ACHN (cell line): Measurements from ENCODE around the gene CDKAL1.
"Not testable (repeated sequence)": the region's sequence is repeated elsewhere in the genome, so short reads cannot be mapped to it uniquely, and the experiment has no call there.

Source experiments
- DNase-seq: peaks from one replicate; pipeline ENCODE4 v3.0.0-alpha.2; 2015
- in situ Hi-C: cut with HindIII; loops from 2 replicates; pipeline ENCODE4 v1.10.0; 2017; ENCODE audit warnings: low sequenced_read_pairs, low pct_ligation_motif_present, low pct_unique_long_range_greater_than_20kb

The CDKAL1 gene

DNA sequence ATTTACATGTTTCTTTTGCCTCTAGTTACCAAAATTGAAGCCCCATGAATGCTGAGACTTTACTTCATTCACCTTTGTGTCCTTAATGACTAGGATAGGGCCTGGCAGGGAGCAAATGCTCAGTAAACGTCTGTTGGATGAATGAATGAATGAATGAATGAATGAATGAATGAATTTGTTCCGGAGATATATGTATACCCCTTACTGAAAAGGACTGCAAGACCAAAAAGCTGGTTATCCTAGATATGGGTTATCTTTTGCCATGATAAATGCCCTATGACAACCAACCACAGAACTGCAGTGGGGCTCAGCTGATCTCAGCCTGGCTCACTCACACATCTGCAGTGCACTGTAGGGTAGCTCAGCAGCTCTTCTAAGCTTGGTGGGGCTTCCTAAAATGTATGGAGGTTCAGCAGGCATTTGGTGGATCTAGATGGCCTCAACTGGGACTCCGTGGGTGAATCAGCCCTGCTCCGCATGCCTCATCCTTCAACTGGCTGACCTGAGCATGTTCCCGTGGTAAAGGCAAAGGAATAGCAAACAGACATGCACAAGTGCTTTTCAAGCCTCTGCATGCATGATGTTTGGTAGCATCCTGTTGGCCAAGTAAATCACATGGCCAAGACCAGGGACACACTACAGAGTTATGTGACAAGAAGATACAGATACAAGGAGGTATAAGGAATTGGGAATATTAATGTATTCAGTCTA lies 680.6 kb downstream of the CDKAL1 start:
- no peak for DNase-seq
- in situ Hi-C loops: no loop called here

DNA sequence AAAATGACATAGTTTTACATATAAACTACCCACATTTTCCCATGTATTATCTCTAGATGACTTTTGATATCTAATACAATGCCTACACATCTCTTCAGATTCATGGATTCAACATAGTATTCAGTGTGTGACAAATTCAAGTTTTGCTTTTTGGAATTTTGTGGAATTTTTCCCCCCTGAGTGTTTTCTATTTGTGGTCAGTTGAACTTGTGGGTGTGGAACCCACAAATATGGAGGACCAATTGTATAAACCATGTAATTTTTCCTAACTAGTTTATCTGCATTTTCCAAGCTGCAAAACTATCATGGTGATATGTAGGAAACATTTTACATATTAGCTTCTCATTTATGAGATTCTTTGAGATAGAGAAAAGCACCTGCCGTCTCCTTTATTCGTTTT lies 685.0 kb downstream of the CDKAL1 start:
- no peak for DNase-seq
- in situ Hi-C loops: no loop called here

DNA sequence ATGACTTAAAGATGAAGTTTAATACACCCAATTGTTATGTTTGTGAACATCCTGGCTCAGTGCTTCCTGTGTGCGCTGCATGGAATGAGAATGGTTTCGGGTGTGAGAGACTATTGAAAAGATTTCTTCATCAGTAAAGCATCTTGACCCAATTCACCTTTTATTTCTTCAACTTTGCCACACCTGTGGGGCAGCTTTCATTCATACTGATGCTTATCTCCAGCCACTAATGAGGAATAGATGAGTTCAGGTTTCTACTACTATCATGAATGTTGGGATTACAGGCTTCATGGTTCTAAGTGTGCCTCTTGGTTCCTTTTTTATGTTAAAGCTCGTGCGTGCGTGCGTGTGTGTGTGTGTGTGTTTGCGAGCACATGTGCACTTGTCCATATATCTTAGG lies 685.6 kb downstream of the CDKAL1 start:
- in situ Hi-C loops: no loop called here
- DNase-seq: no peak

DNA sequence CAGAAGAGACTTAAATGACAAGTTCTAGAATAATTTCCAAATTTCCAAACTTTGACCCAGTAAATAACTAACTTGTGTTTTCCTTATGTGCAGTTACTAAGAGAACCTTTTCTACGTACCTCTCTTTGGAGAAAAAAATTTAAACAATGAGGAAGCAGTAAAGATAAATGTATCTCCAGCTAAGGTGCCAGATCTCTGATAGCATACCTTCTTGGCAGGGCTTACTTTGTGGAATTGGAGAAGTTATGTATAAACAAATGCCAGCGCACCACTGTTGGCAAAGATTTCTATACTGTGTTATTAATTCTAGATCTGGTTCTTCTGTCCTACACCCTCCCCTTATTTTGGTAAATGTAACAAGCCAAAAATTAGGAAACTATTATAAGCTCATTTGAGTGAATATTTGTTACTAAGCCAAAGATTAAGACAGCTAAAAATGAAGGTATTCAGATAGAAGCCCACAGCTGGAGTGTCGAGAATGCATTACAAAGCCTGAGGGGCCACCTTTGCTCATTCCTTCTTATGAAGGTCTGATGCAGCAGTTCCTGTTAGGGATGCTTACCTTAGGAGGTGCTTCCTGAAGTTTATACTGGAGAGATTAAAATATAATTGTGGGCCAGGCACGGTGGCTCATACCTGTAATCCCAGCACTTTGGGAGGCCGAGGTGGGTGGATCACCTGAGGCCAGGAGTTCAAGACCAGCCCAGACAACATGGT lies 686.2 kb downstream of the CDKAL1 start:
- no peak for DNase-seq
- in situ Hi-C loops: no loop called here

DNA sequence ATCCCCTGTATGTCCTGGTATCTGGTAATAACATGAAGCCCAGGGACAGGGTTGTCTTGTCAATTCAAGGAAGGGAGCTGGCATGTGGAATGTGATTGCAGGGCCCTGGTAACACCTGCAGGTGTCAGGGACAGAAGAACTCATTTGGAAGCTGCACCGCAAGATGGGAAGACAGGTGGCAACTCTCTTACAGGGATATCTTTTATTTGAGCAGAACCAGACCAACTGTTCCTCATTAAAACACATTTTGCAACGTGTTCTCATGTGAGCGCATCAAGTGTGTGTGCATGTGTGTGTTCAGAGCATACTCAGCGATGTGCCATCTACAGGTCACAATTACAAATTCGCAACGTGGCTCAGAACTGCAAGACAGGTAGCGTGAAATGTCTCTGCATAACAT lies 688.4 kb downstream of the CDKAL1 start:
- in situ Hi-C loops: no loop called here
- no peak for DNase-seq

DNA sequence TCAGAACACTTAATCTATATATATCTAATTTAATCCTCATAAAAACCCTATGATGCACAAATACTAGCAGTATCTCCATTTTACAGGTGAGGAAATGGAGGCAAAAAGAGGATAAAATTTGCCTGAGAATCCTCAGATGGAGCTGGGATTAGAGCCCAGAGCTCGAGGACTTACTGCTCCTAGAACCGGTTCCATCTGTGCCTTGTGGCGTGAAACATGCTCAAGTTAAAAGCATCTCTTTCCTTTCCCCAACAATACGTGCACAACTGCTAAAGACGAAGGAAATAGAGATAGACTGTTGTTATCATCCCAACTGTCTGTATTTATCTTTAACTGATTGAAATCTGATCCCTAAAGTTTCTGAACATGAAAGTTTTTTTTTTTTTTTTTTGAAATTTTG lies 691.7 kb downstream of the CDKAL1 start:
- no peak for DNase-seq
- in situ Hi-C loops: no loop called here

DNA sequence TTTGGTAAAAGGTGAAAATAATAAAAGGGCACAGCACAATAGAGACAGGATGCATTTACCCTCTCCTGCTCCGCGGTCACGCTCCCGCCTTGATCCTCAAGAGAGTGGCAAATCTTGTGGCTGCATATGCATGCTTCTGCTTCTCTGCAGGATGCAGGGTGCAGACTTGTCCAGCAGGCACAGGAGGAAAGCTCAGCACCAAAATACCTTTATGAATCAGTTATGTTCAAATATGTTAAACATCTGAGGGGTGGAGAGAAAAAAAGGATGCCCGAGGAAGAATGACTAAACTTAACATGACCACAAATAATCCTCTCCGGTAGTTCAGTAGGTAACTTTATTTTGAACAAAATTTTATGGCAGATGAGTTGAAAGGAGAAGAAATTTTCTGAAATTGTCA lies 693.2 kb downstream of the CDKAL1 start:
- DNase-seq: no peak
- in situ Hi-C loops: no loop called here

GRCh38 chr6:21228411-21228810 lies 694.2 kb downstream of the CDKAL1 start:
- in situ Hi-C loops: no loop called here
- DNase-seq: no peak

GRCh38 chr6:21228876-21229460 lies 694.7 kb downstream of the CDKAL1 start:
- DNase-seq: no peak
- in situ Hi-C loops: no loop called here

DNA sequence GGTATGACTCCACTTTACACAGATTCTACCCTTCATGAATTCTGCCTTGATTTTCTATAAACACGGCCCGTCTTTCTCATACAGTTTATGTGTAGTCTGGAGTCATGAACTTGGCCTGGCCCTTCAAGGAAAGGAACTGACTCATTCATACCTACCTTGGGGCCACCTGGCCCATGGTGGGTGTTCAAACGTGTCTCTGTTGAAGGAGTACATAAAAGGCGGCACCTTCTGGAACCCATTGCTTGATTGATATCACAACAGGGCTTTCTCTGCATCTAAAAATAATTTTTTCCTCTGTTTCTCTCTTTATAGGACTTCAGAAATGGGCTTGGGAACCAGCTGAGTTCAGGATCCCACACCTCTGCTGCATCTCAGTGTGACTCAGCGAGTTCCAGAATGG lies 696.3 kb downstream of the CDKAL1 start:
- in situ Hi-C loops: no loop called here
- DNase-seq: no peak

- in situ Hi-C loops: no loop called here
- no peak for DNase-seq
Measured at GRCh38 chr6:21235162-21235561, 700.9 kb downstream of the CDKAL1 start.

DNA sequence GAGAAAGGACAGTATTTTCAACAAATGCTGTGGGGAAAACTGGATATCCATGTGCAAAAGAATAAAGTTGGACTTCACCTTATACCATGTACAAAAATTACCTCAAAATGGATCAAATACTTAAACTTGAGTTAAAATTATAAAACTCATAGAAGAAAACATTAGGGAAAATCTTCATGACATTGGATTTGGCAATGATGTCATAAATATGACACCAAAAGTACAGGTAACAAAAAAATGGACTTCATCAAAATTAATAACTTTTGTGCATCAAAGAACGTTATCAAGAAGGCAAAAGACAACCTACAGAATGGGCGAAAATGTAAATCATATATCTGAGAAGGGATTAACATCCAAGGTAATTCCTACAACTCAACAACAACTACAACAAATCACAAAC lies 704.0 kb downstream of the CDKAL1 start:
- in situ Hi-C loops: no loop called here
- DNase-seq: no peak

DNA sequence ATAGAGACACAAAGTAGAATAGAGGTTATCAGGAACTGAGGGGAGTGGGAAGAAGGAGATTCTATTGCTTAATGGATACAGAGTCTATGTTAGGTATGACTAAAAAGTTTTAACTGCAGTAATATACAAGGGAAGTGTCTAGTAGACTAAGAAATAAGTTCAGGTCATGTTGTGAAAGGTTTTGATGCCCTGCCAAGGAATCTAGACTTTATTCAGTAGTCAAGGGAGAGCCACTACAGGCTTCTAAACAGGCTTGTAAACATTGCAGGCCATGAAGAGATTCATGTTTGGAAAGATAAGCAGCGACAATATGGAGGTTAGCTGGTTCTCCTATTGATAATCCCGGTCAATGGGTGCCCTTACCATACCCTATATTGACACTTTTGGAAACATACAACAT lies 706.5 kb downstream of the CDKAL1 start:
- in situ Hi-C loops: no loop called here
- DNase-seq: no peak

DNA sequence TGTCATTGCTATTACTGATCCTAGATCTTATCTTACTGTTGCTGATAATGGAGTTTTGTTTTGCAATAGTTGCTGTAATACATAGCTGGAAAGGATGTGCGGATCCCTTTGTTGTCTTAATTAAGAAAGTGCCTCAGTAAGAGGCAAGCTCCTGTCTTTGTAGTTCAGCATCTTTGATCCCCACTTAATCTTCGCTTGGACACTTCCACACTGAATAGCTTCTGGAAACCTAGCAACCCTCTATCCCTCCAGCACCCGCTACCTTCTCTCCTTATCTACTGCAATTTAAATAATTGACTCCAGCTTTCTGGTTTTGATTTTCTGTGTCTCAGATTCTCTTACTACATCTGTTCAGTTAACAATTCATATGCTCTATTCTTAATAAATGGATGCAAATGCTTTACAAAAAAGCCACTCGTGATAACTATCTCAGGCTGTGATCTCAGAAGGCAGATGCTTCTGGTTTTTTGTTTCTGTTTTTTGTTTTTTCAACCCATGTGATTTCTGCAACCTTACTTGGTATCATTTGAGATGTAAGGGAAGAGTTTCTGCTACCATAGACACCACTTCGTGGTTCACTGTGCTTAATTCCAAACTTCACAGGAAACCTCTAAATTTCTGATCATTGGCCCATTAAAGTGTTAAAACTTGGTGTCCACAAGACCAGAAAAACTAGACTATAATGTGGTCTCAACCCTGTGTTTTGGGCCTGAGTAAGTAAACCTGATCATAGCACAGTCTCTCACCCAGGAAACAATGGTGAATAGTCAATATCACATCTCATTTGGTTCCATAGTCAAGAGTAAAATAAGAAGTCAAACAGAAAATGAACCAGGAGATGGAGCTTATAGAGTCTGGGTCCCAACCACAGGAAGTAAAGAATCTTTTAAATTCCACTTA lies 707.2 kb downstream of the CDKAL1 start:
- in situ Hi-C loops: no loop called here

DNA sequence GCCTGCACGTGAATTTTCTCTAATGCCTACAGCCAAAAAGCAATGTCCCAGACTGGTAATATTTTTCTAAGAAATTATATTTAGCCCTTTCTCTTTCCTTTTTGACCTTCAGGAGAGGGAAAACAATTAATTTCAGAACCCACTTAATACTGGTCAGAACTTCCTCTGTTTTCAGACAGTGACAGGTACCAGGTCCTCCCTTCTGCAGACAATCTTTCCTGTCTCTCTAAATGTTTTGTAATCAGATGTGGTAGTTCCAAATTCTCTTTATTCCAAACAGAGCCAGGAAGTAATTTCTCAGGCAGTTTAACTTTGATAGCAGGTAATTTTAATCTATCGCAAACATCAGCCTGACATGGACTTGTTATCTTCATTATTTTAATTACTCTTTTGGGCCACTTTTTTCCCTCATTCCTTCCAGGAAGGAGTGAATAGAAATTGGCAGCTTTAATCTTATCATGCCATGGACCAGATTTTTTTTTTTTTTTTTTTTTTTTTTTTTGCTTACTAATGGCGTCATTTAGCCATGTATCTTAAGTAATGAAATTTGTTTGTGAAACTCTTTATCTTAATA lies 710.7 kb downstream of the CDKAL1 start:
- in situ Hi-C loops: no loop called here
- no peak for DNase-seq

More for the DNA sequence above, 707.2 kb downstream of the CDKAL1 start:
- DNase-seq: no peak

- in situ Hi-C loops: no loop called here
- DNase-seq: no peak
Measured at GRCh38 chr6:21245488-21245887, 711.2 kb downstream of the CDKAL1 start.

DNA sequence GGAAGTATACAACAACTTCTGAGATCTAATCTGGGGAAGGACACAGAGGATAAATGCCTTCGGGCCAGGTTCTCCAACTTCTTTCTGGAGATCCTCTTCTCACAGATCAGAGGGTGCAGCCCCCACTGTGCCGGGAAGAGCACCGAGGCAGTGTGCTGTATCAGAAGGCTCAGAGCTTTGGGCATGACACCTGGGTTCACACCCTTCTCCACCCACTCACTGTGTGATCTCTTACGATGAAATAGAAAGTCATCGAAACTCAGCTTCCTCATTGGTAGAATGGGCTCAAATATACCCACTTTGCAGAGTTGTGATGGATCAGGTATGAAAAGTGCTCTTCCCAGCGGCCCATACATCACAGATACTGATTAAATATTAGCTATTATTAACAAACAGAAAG lies 711.8 kb downstream of the CDKAL1 start:
- in situ Hi-C loops: no loop called here

GRCh38 chr6:21254460-21254859 lies 720.2 kb downstream of the CDKAL1 start:
- DNase-seq, in situ Hi-C loops: not testable (repeated sequence)

More for the DNA sequence above, 711.8 kb downstream of the CDKAL1 start:
- no peak for DNase-seq

DNA sequence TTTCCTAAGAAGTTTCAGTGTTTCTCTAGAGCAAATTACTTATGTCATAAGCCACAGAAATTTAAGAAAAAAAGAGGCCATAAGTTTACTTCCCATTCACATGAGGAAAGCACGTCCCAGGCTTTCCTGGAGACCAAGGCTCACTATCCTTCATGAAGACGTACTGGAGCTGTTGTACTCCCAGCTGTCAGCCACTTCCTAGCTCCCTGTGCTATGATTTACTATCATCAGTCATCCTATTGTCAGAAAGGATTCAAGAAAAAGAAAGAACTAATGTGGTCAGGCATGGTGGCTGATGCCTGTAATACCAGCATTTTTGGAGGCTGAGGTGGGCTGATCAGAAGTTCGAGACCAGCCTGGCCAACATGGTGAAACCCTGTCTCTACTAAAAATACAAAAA lies 721.9 kb downstream of the CDKAL1 start:
- in situ Hi-C loops: no loop called here
- no peak for DNase-seq
